H1 (cell line): Measurements from ENCODE around the gene PDE1C. TPM values are rescaled to one million over a fixed set of nuclear protein-coding genes. Genes with fewer than 3 reads are reported as not detected.

ENCODE experiments used
- CTCF ChIA-PET: fragments of 300-600 bp; sonication (Branson Sonifier 250); formaldehyde crosslinking; loops from one replicate; lab custom pipeline; 2021; ENCODE audit not compliant: partially characterized antibody; lab: Charles Lee
- POLR2A ChIA-PET: fragments of 300-600 bp; sonication (Branson Sonifier 250); formaldehyde crosslinking; loops from one replicate; lab custom pipeline; 2021; ENCODE audit warnings: inconsistent platforms; ENCODE audit not compliant: partially characterized antibody; lab: Charles Lee
- DNase-seq, 2 experiments: peaks; one replicate each; pipeline versions ENCODE4 v3.0.0 to v3.0.0-alpha.2; 2010 to 2022; ENCODE audit warnings: low spot score in 2 of 2, low read depth in 1 of 2, mixed read lengths in 1 of 2
- FAIRE-seq: peaks from 2 replicates; lab custom pipeline; 2011; peaks lifted over from hg19 to GRCh38; lab: Jason Lieb, UNC
- H2AFZ ChIP-seq: 2 replicates; pipeline ENCODE4 v1.8.1; 2012; ENCODE audit warnings: low read length, inconsistent platforms
- H2AK5ac ChIP-seq: 2 replicates; pipeline ENCODE4 v1.6.1; 2013; ENCODE audit warnings: low read depth, low read length
- H2BK120ac ChIP-seq: replicated peaks from 2 replicates; pipeline ENCODE3; 2013; ENCODE audit warnings: low read depth, low read length, inconsistent platforms
- H2BK12ac ChIP-seq: 2 replicates; pipeline ENCODE4 v1.6.1; 2013; ENCODE audit warnings: low read depth, low read length
- H2BK15ac ChIP-seq: 2 replicates; pipeline ENCODE4 v1.6.1; 2013; ENCODE audit warnings: low read length
- H2BK20ac ChIP-seq: 2 replicates; pipeline ENCODE4 v1.6.1; 2013; ENCODE audit warnings: low read length
- H2BK5ac ChIP-seq: 2 replicates; pipeline ENCODE4 v1.6.1; 2013; ENCODE audit warnings: low read depth, low read length
- H3K14ac ChIP-seq: 2 replicates; pipeline ENCODE4 v1.6.1; 2013; ENCODE audit warnings: inconsistent platforms; ENCODE audit not compliant: insufficient read length
- H3K18ac ChIP-seq: 2 replicates; pipeline ENCODE4 v1.6.1; 2013; ENCODE audit warnings: low read length; ENCODE audit errors: extremely low read depth
- H3K23ac ChIP-seq: 2 replicates; pipeline ENCODE4 v1.6.1; 2013; ENCODE audit warnings: inconsistent platforms; ENCODE audit not compliant: insufficient read length
- H3K23me2 ChIP-seq: 2 replicates; pipeline ENCODE4 v1.6.1; 2013; ENCODE audit warnings: low read depth, low read length
- H3K27ac ChIP-seq: 2 replicates; pipeline ENCODE4 v1.6.1; 2011; ENCODE audit warnings: low read depth, low read length, inconsistent platforms
- H3K27me3 ChIP-seq, 4 experiments: replicated peaks in 1 of 4; 1 replicate in 1 of 4; 2 replicates in 3 of 4; pipeline versions ENCODE4 v1.6.1 to v1.8.1; 2011 to 2013; ENCODE audit warnings: low read length in 3 of 4, mild to moderate bottlenecking in 3 of 4, inconsistent platforms in 2 of 4, mixed read lengths in 2 of 4, moderate library complexity in 1 of 4; ENCODE audit not compliant: control insufficient read depth in 3 of 4, insufficient read depth in 3 of 4; ENCODE audit errors: extremely low read depth in 1 of 4
- H3K36me3 ChIP-seq, 4 experiments: 2 replicates each; pipeline versions ENCODE4 v1.6.1 to v1.8.1; 2011 to 2013; ENCODE audit warnings: mild to moderate bottlenecking in 4 of 4, low read length in 3 of 4, moderate library complexity in 2 of 4, control low read depth in 1 of 4, inconsistent platforms in 1 of 4; ENCODE audit not compliant: insufficient read depth in 4 of 4, control insufficient read depth in 2 of 4
- H3K4ac ChIP-seq: replicated peaks from 2 replicates; pipeline ENCODE3; 2013; ENCODE audit warnings: low read length, low read depth, mixed read lengths, inconsistent platforms; ENCODE audit not compliant: insufficient read length
- H3K4me1 ChIP-seq, 4 experiments: replicated peaks in 1 of 4; 1 replicate in 1 of 4; 2 replicates in 3 of 4; pipeline versions ENCODE4 v1.6.1 to v1.8.1; 2011 to 2013; ENCODE audit warnings: low read length in 3 of 4, inconsistent platforms in 2 of 4, mixed read lengths in 1 of 4; ENCODE audit not compliant: insufficient read depth in 4 of 4, control insufficient read depth in 3 of 4
- H3K4me2 ChIP-seq, 2 experiments: 2 replicates each; pipeline versions ENCODE4 v1.6.1 to v1.8.1; 2011 to 2013; ENCODE audit warnings: low read depth in 2 of 2, low read length in 2 of 2, control low read depth in 1 of 2, inconsistent platforms in 1 of 2, mild to moderate bottlenecking in 1 of 2; ENCODE audit not compliant: insufficient read depth in 1 of 2
- H3K4me3 ChIP-seq, 4 experiments: fragments of 200-600, 300-600 bp in 1 of 4; sonication (generic), shearing (Covaris generic), sonication (Bioruptor Twin) in 1 of 4; 2 replicates each; pipeline versions ENCODE4 v1.5.1 to v1.8.1; 2011 to 2016; ENCODE audit warnings: low read length in 4 of 4, low read depth in 3 of 4, control low read depth in 2 of 4, inconsistent platforms in 2 of 4, mild to moderate bottlenecking in 2 of 4, mixed read lengths in 1 of 4, moderate library complexity in 1 of 4; ENCODE audit not compliant: insufficient read depth in 2 of 4; ENCODE audit errors: extremely low read depth in 1 of 4
- H3K56ac ChIP-seq: replicated peaks from 2 replicates; pipeline ENCODE3; 2013; ENCODE audit warnings: low read depth, mild to moderate bottlenecking, mixed read lengths, low read length, inconsistent platforms; ENCODE audit not compliant: insufficient read length
- H3K79me1 ChIP-seq: 2 replicates; pipeline ENCODE4 v1.6.1; 2013; ENCODE audit warnings: low read depth, low read length, control low read depth
- H3K79me2 ChIP-seq, 2 experiments: 2 replicates each; pipeline versions ENCODE4 v1.6.1 to v1.8.1; 2012 to 2013; ENCODE audit warnings: low read length in 2 of 2, mild to moderate bottlenecking in 2 of 2, inconsistent platforms in 1 of 2; ENCODE audit not compliant: insufficient read depth in 2 of 2, control insufficient read depth in 1 of 2
- H3K9ac ChIP-seq, 4 experiments: replicated peaks in 1 of 4; 1 replicate in 1 of 4; 2 replicates in 3 of 4; pipeline versions ENCODE4 v1.6.1 to v1.8.1; 2011 to 2013; ENCODE audit warnings: low read depth in 3 of 4, low read length in 3 of 4, control low read depth in 2 of 4, mild to moderate bottlenecking in 2 of 4, moderate library complexity in 2 of 4, inconsistent platforms in 1 of 4; ENCODE audit errors: extremely low read depth in 1 of 4
- H3K9me3 ChIP-seq, 2 experiments: 2 replicates each; pipeline versions ENCODE4 v1.6.1 to v1.8.1; 2012 to 2013; ENCODE audit warnings: mild to moderate bottlenecking in 2 of 2, moderate library complexity in 2 of 2, control low read depth in 1 of 2, inconsistent platforms in 1 of 2, low read depth in 1 of 2, low read length in 1 of 2, mixed read lengths in 1 of 2; ENCODE audit not compliant: insufficient read depth in 2 of 2
- H4K20me1 ChIP-seq, 2 experiments: replicated peaks in 1 of 2; 2 replicates each; pipeline versions ENCODE3 to v1.8.1; 2011 to 2013; ENCODE audit warnings: inconsistent platforms in 2 of 2, low read length in 2 of 2, mild to moderate bottlenecking in 1 of 2; ENCODE audit not compliant: insufficient read depth in 2 of 2, control insufficient read depth in 1 of 2
- H4K5ac ChIP-seq: 2 replicates; pipeline ENCODE4 v1.6.1; 2013; ENCODE audit warnings: low read length, low read depth, mixed read lengths, inconsistent platforms; ENCODE audit not compliant: insufficient read length
- H4K8ac ChIP-seq: 2 replicates; pipeline ENCODE4 v1.8.0; 2013; ENCODE audit warnings: mild to moderate bottlenecking, moderate library complexity, low read length, inconsistent platforms; ENCODE audit not compliant: insufficient read depth; ENCODE audit errors: extremely low read depth
- H4K91ac ChIP-seq: replicated peaks from 2 replicates; pipeline ENCODE3; 2013; ENCODE audit warnings: low read length, mixed read lengths, inconsistent platforms; ENCODE audit not compliant: insufficient read length
- CBX5 ChIP-seq: fragments of 300-800, 300-1000 bp; sonication (generic); IDR thresholded peaks from 2 replicates; pipeline ENCODE4 v1.7.1; 2016; ENCODE audit warnings: antibody characterized with exemption, low read length, low read depth
- CHD1 ChIP-seq: IDR thresholded peaks from 2 replicates; pipeline ENCODE4 v1.6.1; 2012; ENCODE audit warnings: low read depth, low read length, improper control_type of control experiment
- CHD2 ChIP-seq: IDR thresholded peaks from 2 replicates; pipeline ENCODE4 v1.6.1; 2012; ENCODE audit warnings: low read length, improper control_type of control experiment
- CTBP2 ChIP-seq: IDR thresholded peaks from 2 replicates; pipeline ENCODE4 v1.7.0; 2011; ENCODE audit warnings: borderline replicate concordance, mild to moderate bottlenecking, moderate library complexity, mixed read lengths, low read length; ENCODE audit not compliant: insufficient read depth, insufficient read length
- EGR1 ChIP-seq: IDR thresholded peaks from 2 replicates; pipeline ENCODE4 v1.6.1; 2011; ENCODE audit warnings: low read depth, low read length, borderline replicate concordance
- FOSL1 ChIP-seq: IDR thresholded peaks from 2 replicates; pipeline ENCODE4 v1.6.1; 2011; ENCODE audit warnings: mild to moderate bottlenecking, low read depth, low read length, moderate library complexity; ENCODE audit not compliant: insufficient read depth
- KDM1A ChIP-seq: fragments of 200-600, 300-600 bp; sonication (generic); IDR thresholded peaks from 2 replicates; pipeline ENCODE4 v1.7.1; 2016; ENCODE audit warnings: mild to moderate bottlenecking, low read length, borderline replicate concordance
- PHF8 ChIP-seq: fragments of 200-600 bp; sonication (generic); conservative IDR thresholded peaks from 2 replicates; pipeline ENCODE4 v1.7.1; 2012; ENCODE audit warnings: low read depth, mild to moderate bottlenecking, inconsistent platforms, low read length, moderate library complexity
- POLR2A ChIP-seq, 2 experiments: IDR thresholded peaks; 1 replicate in 1 of 2; 2 replicates in 1 of 2; pipeline ENCODE4 v1.6.1; 2011; ENCODE audit warnings: low read depth in 2 of 2, low read length in 2 of 2, mild to moderate bottlenecking in 2 of 2; ENCODE audit errors: control extremely low read depth in 1 of 2
- RBBP5 ChIP-seq: IDR thresholded peaks from 2 replicates; pipeline ENCODE4 v1.7.1; 2012; ENCODE audit warnings: low read depth, mild to moderate bottlenecking, inconsistent platforms, low read length, moderate library complexity, borderline replicate concordance
- WGBS, 2 experiments: shearing (Covaris generic) in 1 of 2; methylation state at CpG; one replicate each; pipeline versions ENCODE4 v1.1.6 to v1.1.7; 2013 to 2015; ENCODE audit warnings: low lambda C conversion rate in 2 of 2, mixed read lengths in 2 of 2, inconsistent platforms in 1 of 2, low coverage in 1 of 2, missing lambda C conversion rate in 1 of 2; ENCODE audit not compliant: insufficient replicate concordance in 2 of 2, insufficient coverage in 1 of 2, insufficient read length in 1 of 2; ENCODE audit errors: extremely low coverage in 1 of 2, missing lambda C conversion rate in 1 of 2; 5-methylcytosine and 5-hydroxymethylcytosine counted together
- polyA plus RNA-seq, 7 experiments: library from polyadenylated mRNA; depleted of rRNA in 3 of 7; stranded (reverse) in 5 of 7; unstranded in 2 of 7; fragments of >200 nt in 5 of 7; fragments of 200-250 nt in 2 of 7; gene quantifications; 1 replicate in 5 of 7; 2 replicates in 1 of 7; 4 replicates in 1 of 7; pipeline versions ENCODE4 v1.2.1 to v1.2.3, GENCODE V29; 2011 to 2013; ENCODE audit warnings: missing spikeins in 2 of 7, mixed read lengths in 2 of 7
- total RNA-seq: library from RNA; stranded (reverse); fragmentation: NEBNext Ultra II Directional; extraction: Animal tissue kit (Norgen Biotek cat#: 25700); gene quantifications from 2 replicates; pipeline ENCODE4 v1.2.1, GENCODE V29; 2021

Gene PDE1C
- total and polyA plus RNA-seq, 2 of the 8 experiments (the other 6 are each of a cell fraction or from before 2014, with no cell fraction given) = 0.11 to 1.1 TPM

DNA sequence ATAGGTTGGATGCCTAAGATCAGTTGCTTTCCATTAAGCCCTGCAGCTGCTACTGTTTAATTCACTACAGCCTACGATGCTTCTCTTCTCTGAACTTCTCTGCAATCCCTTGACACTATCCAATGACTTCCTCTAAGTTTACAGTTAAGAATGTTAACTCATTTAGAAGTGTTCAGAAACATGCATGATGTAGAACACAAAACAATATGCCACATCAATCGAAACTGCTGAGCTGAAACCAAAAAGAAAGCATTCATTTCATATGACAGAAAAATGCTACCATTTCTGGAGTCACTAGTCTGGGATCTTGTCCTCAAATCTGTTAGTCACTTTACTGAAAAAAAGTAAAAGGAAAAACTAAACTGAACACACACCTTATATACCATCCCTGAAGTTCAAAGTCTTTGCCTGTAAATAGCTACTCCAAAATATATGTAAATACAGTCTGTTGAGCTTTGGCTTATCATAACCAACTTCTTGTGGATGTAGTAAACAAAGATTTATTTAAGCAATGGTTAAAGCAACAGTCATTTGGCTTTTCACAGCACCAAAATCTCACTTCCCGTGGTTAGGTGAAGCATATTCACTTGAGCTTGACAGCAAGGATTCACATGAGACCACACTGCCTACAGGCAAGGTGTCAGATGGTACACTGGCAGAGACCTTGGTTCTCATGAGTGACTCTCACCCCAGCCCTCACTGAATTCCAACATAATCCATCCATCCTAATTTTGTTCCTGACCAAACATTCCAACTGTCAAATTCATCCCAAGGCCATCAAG, 196.2 kb downstream of the PDE1C start:
- H3K79me2 ChIP-seq = no peaks in the 10 kb centered on the region
- POLR2A ChIA-PET = no interaction called here
- no peak overlapping the region for H3K9ac ChIP-seq
- no peak overlapping the region for H4K8ac ChIP-seq
- no peaks in the 10 kb centered on the region for H3K23me2 ChIP-seq
- no peak overlapping the region for H3K4me3 ChIP-seq
- H2AK5ac ChIP-seq = no peak overlapping the region
- H3K27me3 ChIP-seq = peaks cover 0 to 2% (median 0%) of the 10 kb centered on the region in 4 experiments; a peak in 1 of 7 replicates
- DNase-seq = no peak
- no peak overlapping the region for H3K4me2 ChIP-seq
- no peak overlapping the region for H3K14ac ChIP-seq
- WGBS, 2 experiments = 79% methylated on average over 3 of the region's 3 CpGs; no CpG with 5 or more reads in 1 of the 2 experiments
- no peak overlapping the region for H2AFZ ChIP-seq
- no peaks in the 10 kb centered on the region for H3K4me1 ChIP-seq
- no peak overlapping the region for H2BK12ac ChIP-seq
- H3K18ac ChIP-seq = no peak overlapping the region
- CTCF ChIA-PET = no interaction called here
- peaks cover 0 to 2% of the 10 kb centered on the region in 2 experiments for H4K20me1 ChIP-seq
- no peaks in the 10 kb centered on the region for H3K9me3 ChIP-seq
- H3K4ac ChIP-seq = no peak overlapping the region
- H4K91ac ChIP-seq = no peak overlapping the region
- H2BK15ac ChIP-seq = no peak overlapping the region
- no peak overlapping the region for H2BK20ac ChIP-seq
- no peaks in the 10 kb centered on the region for H3K79me1 ChIP-seq
- no peak overlapping the region for H2BK120ac ChIP-seq
- no peaks in the 10 kb centered on the region; a peak in 1 of 8 replicates for H3K36me3 ChIP-seq
- no peak overlapping the region for H2BK5ac ChIP-seq
- no peak overlapping the region for H3K56ac ChIP-seq
- no peak overlapping the region for H4K5ac ChIP-seq
- H3K27ac ChIP-seq = no peak overlapping the region
- no peak overlapping the region for H3K23ac ChIP-seq
- no peak for FAIRE-seq
- TF ChIP-seq FOSL1 (no peak), CHD2 (no peak), PHF8 (no peak), POLR2A (IDR thresholded peaks at IDR 0.05; ENCODE audit: control extremely low read depth in 1 of 2, low read depth in 2 of 2, low read length in 2 of 2) (no peak), RBBP5 (no peak), CTBP2 (no peak), CHD1 (no peak), CBX5 (no peak), EGR1 (no peak), KDM1A (no peak)
